Activated CD4-positive, alpha-beta T cell treated with anti-CD3 and anti-CD28 coated beads, Interleukin-2, amount 50 U/mL, for 4 hours (primary cell): ENCODE results near the gene FGFR3.

Experiments used
- DNase-seq, 2 experiments: peaks; one replicate each; pipeline ENCODE4 v3.0.0-alpha.2; 2020

Gene FGFR3

DNA sequence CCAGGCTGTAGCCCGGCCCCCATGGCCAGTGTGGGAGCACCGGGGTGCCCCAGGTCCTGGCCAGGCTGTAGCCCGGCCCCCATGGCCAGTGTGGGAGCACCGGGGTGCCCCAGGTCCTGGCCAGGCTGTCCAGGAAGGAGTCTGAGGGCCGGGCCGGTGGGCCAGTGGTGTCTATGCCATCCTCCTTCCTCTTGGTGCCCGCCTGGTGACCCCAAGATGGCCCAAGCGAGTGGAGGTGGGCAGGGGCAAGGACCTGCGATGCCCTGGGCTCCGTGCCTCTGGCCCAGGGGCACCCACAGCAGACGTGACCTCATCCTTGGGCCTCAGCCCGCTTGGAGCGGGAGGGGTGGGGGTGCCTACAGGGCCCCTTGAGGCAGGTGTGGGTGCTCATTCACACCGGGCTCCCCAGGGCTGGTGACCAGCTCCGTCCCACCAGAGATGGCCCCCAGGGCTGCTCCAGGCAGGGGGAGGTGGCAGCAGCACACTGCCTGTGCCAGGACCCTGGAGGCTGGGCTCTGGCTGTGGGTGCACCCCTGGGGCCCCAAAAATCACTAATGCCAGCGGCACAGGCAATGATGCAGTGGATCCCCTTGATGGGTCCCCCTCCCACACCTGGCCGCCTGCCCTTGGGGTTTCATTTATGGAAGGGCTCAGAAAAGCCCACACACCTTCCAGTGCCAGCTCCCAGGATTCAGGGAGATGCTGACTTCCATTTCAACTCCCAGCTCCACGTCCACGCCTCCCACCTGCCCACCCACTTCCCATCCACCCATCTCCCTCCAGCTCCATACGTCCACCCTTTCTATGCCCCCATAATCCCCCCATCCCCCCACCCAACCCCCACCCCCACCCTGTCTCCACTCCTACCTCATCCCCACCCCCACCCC lies 36.0 kb upstream of the FGFR3 start:
- DNase-seq, result no peak

DNA sequence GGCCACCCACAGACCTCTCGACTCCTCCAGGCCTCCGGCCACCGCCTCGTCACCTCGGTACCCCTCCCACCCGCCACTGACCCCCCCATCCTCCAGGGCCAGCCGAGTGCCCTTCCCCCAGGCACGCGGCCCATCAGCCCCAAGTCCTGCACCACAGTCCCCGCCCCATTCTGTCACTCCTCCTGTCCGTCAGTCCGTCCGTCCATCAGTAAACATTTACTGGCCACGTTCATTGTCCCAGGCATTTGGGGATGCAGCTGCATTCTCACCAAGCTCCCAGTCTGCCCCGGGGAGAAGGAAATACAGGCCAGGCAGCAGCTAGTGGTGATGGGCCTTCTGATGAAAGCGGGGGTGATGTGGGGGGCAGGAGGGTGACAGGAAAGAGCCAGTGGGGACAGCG lies 35.3 kb upstream of the FGFR3 start:
- no peak for DNase-seq

- DNase-seq, result no peak
These were observed 34.6 kb upstream of the FGFR3 start for GRCh38 chr4:1758306-1759121.

DNA sequence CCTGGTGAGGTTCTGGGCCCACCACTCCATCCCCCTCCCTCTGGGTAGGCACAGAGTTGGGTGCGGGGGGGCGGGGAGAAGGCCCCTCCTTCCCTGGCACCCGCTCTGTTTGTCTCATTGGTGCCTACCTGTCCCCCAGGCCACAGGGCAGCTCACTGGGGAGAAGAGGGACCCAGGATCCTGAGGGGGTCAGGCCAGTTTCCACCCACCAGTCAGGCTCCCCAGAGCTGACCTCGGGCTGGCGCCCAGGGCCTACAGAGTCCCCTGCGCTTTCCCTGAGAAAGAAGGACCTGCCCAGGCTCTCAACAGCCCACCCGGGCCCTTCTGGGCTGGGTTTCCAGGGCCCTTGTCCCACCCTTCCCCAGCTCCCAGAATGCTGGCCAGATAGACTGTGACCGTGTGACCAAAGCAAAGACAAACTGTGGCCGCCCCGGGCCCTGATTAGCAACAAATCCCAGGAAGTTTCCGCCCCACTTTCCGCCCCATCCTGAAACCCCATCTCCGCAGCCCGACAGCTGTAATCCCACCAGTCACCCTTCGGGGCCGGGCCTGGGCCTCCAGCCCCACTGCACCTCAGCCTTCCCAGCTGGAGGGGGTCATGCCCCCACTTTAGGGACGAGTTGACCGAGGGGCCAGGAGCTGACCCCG lies 33.8 kb upstream of the FGFR3 start:
- DNase-seq, result no peak

- no peak for DNase-seq
These were observed 33.3 kb upstream of the FGFR3 start for GRCh38 chr4:1759818-1760223.

GRCh38 chr4:1760521-1761071 lies 32.5 kb upstream of the FGFR3 start:
- DNase-seq, result no peak

DNA sequence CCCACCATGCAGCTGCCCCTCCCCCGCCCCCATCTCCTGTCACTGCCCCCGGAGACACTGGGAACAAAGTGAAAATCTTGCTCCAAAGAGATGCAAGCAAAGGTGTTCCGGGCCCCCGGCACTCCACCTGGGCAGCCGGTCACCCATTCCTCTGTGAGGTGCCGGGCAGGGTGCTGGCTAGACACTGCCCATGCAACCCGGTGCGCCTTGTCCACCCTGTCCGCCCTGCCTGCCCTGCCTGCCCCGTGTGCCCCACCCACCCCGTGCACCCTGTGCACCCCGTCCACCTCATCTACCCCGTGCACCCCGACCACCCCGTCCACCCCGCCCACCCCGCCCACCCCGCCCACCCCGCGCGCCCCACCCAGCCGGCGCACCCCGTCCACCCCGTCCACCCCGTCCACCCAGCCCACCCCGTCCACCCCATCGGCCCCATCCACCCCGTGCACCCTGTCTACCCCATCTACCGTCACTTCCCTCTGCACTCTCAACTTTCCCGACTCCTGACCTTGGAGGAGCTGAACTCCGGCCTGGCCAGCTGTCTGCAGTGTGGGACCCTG lies 31.9 kb upstream of the FGFR3 start:
- DNase-seq, result no peak

- no peak for DNase-seq
These were observed 30.7 kb upstream of the FGFR3 start for GRCh38 chr4:1762264-1763010.

GRCh38 chr4:1763070-1763549 lies 30.0 kb upstream of the FGFR3 start:
- DNase-seq, result no peak

GRCh38 chr4:1763550-1764080 lies 29.5 kb upstream of the FGFR3 start:
- DNase-seq, result no peak

DNA sequence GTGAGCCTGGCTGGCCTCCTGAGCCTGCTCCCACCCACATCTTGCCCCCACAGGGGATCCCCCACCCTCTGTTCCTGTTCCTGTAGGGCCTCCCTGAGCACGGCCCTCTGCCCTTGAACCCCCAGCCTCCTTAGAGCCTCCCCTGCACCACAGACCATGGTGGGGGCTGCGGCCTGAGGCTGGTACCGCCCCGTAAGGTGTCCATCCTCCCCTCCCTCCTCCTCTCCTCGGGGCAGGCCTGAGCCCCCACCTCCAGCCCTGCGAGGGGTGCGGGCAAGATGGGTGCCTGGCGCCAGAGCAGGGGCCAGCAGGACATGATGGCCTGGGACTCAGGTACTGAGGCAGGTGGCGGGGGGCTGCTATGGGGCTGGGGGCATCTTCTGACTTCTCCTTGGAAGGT lies 28.4 kb upstream of the FGFR3 start:
- DNase-seq, result no peak

GRCh38 chr4:1765409-1766072 lies 27.6 kb upstream of the FGFR3 start:
- no peak for DNase-seq

DNA sequence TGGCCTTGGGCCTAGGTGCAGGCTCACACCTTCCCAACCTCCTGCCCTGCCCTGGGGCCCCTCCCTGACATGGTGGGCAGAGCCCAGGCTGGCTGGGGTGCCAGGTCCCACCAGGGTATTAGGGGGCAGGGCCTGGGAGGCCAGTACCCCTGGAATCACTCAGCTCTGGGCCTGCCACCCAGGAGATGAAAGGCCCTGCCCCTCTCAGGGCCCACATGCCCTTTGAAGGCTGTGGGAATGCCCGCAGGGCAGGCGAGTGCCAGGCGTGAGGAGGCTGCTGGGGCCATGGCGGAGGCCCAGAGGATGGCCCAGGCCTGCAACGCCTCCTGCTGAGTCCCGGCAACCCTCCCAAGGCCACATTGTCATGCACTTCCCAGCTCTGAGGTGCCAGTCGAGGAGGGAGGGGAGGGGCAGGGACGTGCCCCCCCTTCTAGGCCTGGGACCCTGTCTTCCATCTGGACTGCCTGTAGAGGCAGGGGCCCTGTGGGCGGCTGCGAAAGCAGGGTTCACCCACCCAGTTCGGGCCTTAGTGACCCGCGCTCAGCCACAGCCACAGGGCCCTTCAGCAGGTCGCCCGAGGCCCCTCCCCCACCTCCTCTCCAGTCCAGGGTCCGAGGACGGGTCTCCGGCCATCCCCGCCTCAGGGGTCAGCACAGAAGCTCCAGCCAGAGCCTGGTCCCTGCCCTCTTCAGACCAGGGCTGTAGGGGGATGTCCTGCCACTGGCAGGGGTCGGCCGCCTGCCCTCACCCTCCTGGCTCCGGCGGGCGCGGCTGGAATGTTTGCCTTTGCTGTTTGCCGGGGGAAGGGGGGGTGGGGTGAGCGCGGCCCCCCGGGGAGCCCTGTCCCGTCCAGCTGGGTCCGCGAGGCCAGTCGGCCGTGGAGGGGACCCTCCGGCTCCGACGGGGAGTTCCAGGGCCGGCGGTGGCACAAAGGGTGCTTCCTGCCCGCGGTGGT lies 26.7 kb upstream of the FGFR3 start:
- DNase-seq, result no peak

DNA sequence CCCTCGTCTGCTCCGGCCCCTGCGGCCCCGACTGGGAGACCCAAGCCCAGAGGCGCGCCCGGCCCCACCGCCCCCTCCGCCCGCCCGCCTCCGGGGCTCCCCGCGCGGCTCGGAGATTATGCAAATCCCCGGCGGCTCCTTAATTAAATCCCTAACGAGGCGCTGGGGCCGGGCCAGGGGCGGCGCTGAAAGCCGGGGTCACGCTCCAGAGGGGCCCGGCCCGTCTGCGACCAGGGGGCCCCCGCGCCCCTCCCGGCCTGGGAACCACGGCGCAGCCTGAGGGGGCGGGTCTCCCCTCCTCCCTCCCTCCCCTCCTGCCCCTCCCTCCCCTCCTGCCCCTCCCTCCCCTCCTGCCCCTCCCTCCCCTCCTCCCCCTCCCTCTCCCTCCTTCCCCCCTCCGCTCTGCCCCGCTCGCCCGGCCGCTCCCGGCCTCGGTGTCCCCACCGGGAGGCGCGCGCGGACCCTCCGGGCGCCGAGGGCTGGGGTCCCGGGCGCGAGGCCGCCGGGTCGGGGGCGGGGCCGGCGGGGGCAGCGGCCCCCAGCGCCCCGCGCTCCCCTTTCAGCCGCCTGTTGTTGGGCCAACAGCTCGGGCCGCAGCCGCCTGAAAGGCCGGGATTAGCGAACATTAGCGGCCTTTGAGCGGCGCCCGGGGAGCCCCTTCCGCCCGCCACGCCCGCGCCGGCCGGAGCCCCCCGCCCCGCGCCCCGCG lies 25.9 kb upstream of the FGFR3 start:
- no peak for DNase-seq

GRCh38 chr4:1767770-1768366 lies 25.2 kb upstream of the FGFR3 start:
- no peak for DNase-seq

DNA sequence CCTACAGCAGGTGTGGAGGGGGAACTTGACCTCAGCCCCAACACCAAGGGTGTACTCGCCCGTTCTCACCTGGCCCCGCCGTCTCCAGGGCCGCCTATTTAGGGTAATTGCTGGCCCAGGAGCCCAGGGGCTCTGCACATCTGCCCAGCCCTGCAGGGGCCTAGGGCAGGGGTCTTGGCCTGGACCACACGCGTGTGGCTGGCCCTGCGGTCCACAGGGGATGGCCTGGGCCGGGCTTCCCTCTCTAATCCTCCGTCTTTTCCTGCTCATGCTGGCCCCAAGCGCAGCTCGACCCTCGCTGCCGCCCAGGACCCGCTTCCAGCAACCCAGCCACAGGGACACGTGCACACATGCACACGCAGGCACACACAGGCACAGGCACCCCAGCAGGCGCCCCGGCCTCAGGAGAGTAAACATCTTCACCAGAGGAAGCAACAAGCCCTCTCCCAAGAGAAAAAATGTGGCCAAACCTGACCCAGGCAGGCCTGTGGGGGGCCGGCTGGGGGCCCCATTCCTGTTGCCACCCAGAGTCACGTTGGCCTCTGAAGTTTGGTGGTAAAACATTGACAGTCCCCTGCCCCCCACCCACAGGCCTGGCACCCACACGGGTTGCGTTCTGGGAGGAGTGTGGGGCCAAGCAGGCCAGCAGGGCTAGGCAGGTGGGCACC lies 24.6 kb upstream of the FGFR3 start:
- no peak for DNase-seq

DNA sequence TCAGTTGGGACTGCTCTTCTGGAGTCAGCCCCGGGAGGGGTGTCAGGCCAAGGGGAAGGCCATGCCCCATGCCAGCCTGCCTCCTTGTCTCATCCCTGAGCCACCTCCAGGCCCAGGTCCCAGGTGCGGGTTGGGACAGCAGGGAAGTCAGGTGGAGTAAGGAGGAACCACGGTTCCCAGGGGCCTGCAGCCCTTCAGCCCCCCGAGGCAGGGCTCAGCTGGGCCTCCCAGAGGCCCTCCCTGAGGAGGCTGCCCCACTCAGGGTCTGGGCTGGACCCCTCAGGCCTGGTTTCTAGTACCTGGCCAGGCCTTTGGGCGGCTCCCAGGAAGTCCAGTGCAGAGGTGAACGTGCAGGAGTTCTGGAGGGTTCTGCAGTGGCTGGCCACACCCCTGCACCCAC lies 23.4 kb upstream of the FGFR3 start:
- DNase-seq, result no peak

DNA sequence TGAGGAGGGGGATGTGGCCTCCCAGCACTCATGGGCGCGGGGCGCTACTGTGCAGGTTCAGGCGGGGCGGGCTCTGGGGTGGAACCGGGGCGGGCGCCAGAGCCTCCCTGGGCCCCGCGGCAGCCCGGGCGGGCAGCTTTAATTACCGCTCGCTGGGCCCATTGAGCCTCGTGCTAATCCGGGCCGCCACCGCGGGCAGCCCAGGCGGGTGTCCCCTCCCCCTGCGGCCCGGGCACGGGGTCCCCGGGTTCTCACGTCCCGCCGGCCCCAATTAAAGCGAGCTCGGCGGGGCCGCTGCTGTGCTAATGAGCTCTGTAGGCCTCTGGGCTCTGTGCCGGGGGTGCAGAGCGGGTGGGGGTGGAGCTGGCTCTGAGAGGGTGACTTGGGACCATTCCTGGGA lies 22.8 kb upstream of the FGFR3 start:
- DNase-seq, result no peak
